MG63 (cell line): ENCODE data around the gene HACD4. TPM values are rescaled to one million over a fixed set of nuclear protein-coding genes. Genes with fewer than 3 reads are reported as not detected.

ENCODE experiments used
- DNase-seq: peaks from one replicate; pipeline ENCODE4 v3.0.0-alpha.2; 2020
- H3K27me3 ChIP-seq: fragments of 250-450 bp; sonication (Bioruptor Pico); 2 replicates; pipeline ENCODE4 v1.5.1; 2020; ENCODE audit warnings: mild to moderate bottlenecking, moderate library complexity
- H3K36me3 ChIP-seq: fragments of 250-450 bp; sonication (Bioruptor Pico); 2 replicates; pipeline ENCODE4 v1.5.1; 2020; ENCODE audit warnings: mild to moderate bottlenecking, moderate library complexity
- H3K4me3 ChIP-seq: fragments of 250-450 bp; sonication (Bioruptor Pico); 2 replicates; pipeline ENCODE4 v1.5.1; 2020; ENCODE audit warnings: mild to moderate bottlenecking, moderate library complexity
- H3K9me3 ChIP-seq: fragments of 250-450 bp; sonication (Bioruptor Pico); 2 replicates; pipeline ENCODE4 v1.5.1; 2020; ENCODE audit warnings: mild to moderate bottlenecking, moderate library complexity
- total RNA-seq: library from RNA; depleted of rRNA; stranded (reverse); fragments of >200 nt; shearing (Covaris generic); gene quantifications from 2 replicates; pipeline ENCODE4 v1.2.3, GENCODE V29; 2014; ENCODE audit warnings: low replicate concordance

Gene HACD4
- total RNA-seq, 1 experiment from 2014 or later: 6.7 TPM

- no peak for DNase-seq
- H3K9me3 ChIP-seq: no peaks in the 10 kb centered on the region
Observed at GRCh38 chr9:21029661-21030060, 1.8 kb downstream of the HACD4 start.

GRCh38 chr9:21028466-21028865, 3.0 kb downstream of the HACD4 start:
- Histone ChIP-seq H3K36me3 (no peaks in the 10 kb centered on the region), H3K27me3 (no peaks in the 10 kb centered on the region), H3K4me3 (no peak overlapping the region), H3K9me3 (no peaks in the 10 kb centered on the region)
- peak; percentile 46 for DNase-seq

More at GRCh38 chr9:21029661-21030060, 1.8 kb downstream of the HACD4 start:
- no peaks in the 10 kb centered on the region for H3K36me3 ChIP-seq
- H3K4me3 ChIP-seq: no peak overlapping the region
- H3K27me3 ChIP-seq: no peaks in the 10 kb centered on the region

GRCh38 chr9:21027295-21027694, 4.1 kb downstream of the HACD4 start:
- H3K36me3 ChIP-seq: no peaks in the 10 kb centered on the region
- H3K4me3 ChIP-seq: no peak overlapping the region
- no peak for DNase-seq
- H3K9me3 ChIP-seq: no peaks in the 10 kb centered on the region
- no peaks in the 10 kb centered on the region for H3K27me3 ChIP-seq

- Histone ChIP-seq H3K9me3 (no peaks in the 10 kb centered on the region), H3K4me3 (no peak overlapping the region), H3K36me3 (no peaks in the 10 kb centered on the region), H3K27me3 (no peaks in the 10 kb centered on the region)
- no peak for DNase-seq
Observed at GRCh38 chr9:21023861-21024260, 7.6 kb downstream of the HACD4 start.

GRCh38 chr9:21018177-21018576, 13.3 kb downstream of the HACD4 start:
- Histone ChIP-seq H3K27me3 (no peaks in the 10 kb centered on the region), H3K36me3 (peaks cover 3% of the 10 kb centered on the region; the same call in 1 of the 2 replicates)

GRCh38 chr9:21016701-21017491, 14.5 kb downstream of the HACD4 start:
- H3K9me3 ChIP-seq: peaks cover 2% of the 10 kb centered on the region; the same call in 1 of the 2 replicates
- peak; percentile 96 for DNase-seq
- H3K4me3 ChIP-seq: no peak overlapping the region
- H3K27me3 ChIP-seq: no peaks in the 10 kb centered on the region
- peaks cover 3% of the 10 kb centered on the region; the same call in 1 of the 2 replicates for H3K36me3 ChIP-seq

More at GRCh38 chr9:21018177-21018576, 13.3 kb downstream of the HACD4 start:
- DNase-seq: no peak
- Histone ChIP-seq H3K4me3 (no peak overlapping the region), H3K9me3 (peaks cover 2% of the 10 kb centered on the region; the same call in 1 of the 2 replicates)

- Histone ChIP-seq H3K36me3 (peaks cover 3% of the 10 kb centered on the region; the same call in 1 of the 2 replicates), H3K27me3 (no peaks in the 10 kb centered on the region), H3K9me3 (peaks cover 2% of the 10 kb centered on the region; the same call in 1 of the 2 replicates), H3K4me3 (no peak overlapping the region)
- DNase-seq: no peak
Observed at GRCh38 chr9:21015995-21016394, 15.4 kb downstream of the HACD4 start.

- Histone ChIP-seq H3K36me3 (peaks cover 3% of the 10 kb centered on the region; the same call in 1 of the 2 replicates), H3K4me3 (no peak overlapping the region), H3K27me3 (no peaks in the 10 kb centered on the region), H3K9me3 (peaks cover 2% of the 10 kb centered on the region; the same call in 1 of the 2 replicates)
- no peak for DNase-seq
Observed at GRCh38 chr9:21015129-21015815, 16.2 kb downstream of the HACD4 start.

GRCh38 chr9:21002040-21002439, 29.4 kb downstream of the HACD4 start:
- Histone ChIP-seq H3K27me3 (no peaks in the 10 kb centered on the region), H3K9me3 (peaks cover 19% of the 10 kb centered on the region), H3K36me3 (no peaks in the 10 kb centered on the region; the same call in 1 of the 2 replicates), H3K4me3 (no peak overlapping the region)
- DNase-seq: no peak

- no peaks in the 10 kb centered on the region; the same call in 1 of the 2 replicates for H3K36me3 ChIP-seq
- no peak overlapping the region for H3K4me3 ChIP-seq
- DNase-seq: no peak
- no peaks in the 10 kb centered on the region for H3K27me3 ChIP-seq
- peaks cover 19% of the 10 kb centered on the region for H3K9me3 ChIP-seq
Observed at GRCh38 chr9:21001581-21001980, 29.9 kb downstream of the HACD4 start.

- H3K4me3 ChIP-seq: no peak overlapping the region
- H3K9me3 ChIP-seq: peaks cover 19% of the 10 kb centered on the region
- no peak for DNase-seq
- no peaks in the 10 kb centered on the region; the same call in 1 of the 2 replicates for H3K36me3 ChIP-seq
- no peaks in the 10 kb centered on the region for H3K27me3 ChIP-seq
Observed at GRCh38 chr9:20997503-20998076, 33.9 kb downstream of the HACD4 start.

- H3K9me3 ChIP-seq: peaks cover 19% of the 10 kb centered on the region
- H3K36me3 ChIP-seq: no peaks in the 10 kb centered on the region; the same call in 1 of the 2 replicates
- no peak for DNase-seq
- no peaks in the 10 kb centered on the region for H3K27me3 ChIP-seq
- H3K4me3 ChIP-seq: no peak overlapping the region
Observed at GRCh38 chr9:20996809-20997208, 34.6 kb downstream of the HACD4 start.

GRCh38 chr9:20995616-20996015, 35.8 kb downstream of the HACD4 start:
- H3K27me3 ChIP-seq: no peaks in the 10 kb centered on the region

GRCh38 chr9:20994486-20994885, 37.0 kb downstream of the HACD4 start:
- DNase-seq: no peak

More at GRCh38 chr9:20995616-20996015, 35.8 kb downstream of the HACD4 start:
- H3K4me3 ChIP-seq: no peak overlapping the region
- peaks cover 8% of the 10 kb centered on the region for H3K9me3 ChIP-seq
- H3K36me3 ChIP-seq: no peaks in the 10 kb centered on the region; the same call in 1 of the 2 replicates
- no peak for DNase-seq

GRCh38 chr9:20990867-20991266, 40.6 kb downstream of the HACD4 start:
- no peaks in the 10 kb centered on the region for H3K27me3 ChIP-seq
- H3K9me3 ChIP-seq: no peaks in the 10 kb centered on the region
- H3K4me3 ChIP-seq: no peak overlapping the region
- no peak for DNase-seq
- H3K36me3 ChIP-seq: peaks cover 6% of the 10 kb centered on the region; the same call in 1 of the 2 replicates

More at GRCh38 chr9:20994486-20994885, 37.0 kb downstream of the HACD4 start:
- Histone ChIP-seq H3K36me3 (peaks cover 6% of the 10 kb centered on the region; the same call in 1 of the 2 replicates), H3K9me3 (no peaks in the 10 kb centered on the region), H3K27me3 (no peaks in the 10 kb centered on the region), H3K4me3 (no peak overlapping the region)

GRCh38 chr9:20989923-20990341, 41.5 kb downstream of the HACD4 start:
- Histone ChIP-seq H3K4me3 (no peak overlapping the region), H3K36me3 (peaks cover 6% of the 10 kb centered on the region; the same call in 1 of the 2 replicates), H3K9me3 (no peaks in the 10 kb centered on the region), H3K27me3 (no peaks in the 10 kb centered on the region)
- DNase-seq: peak; percentile 43
